RWPE1 (cell line): ENCODE data around the gene BMP6.

Source experiments
- CTCF ChIA-PET: fragments of 350-600 bp; sonication (Branson Sonifier 250); formaldehyde crosslinking; extraction: SDS; loops from one replicate; lab custom pipeline; 2021; lab: Yijun Ruan, JAX
- POLR2A ChIA-PET: fragments of 400-600 bp; formaldehyde crosslinking; extraction: SDS; loops from one replicate; lab custom pipeline; 2020; ENCODE audit warnings: antibody characterized with exemption; ENCODE audit not compliant: low non-redundant PET; lab: Yijun Ruan, JAX
- DNase-seq: peaks from one replicate; pipeline ENCODE4 v3.0.0; 2012; ENCODE audit warnings: low spot score
- H3K27ac ChIP-seq: fragments of 450-650 bp; 2 replicates; pipeline ENCODE4 v1.5.1; 2017
- CTCF ChIP-seq: fragments of 450-650 bp; conservative IDR thresholded peaks from 2 replicates; pipeline ENCODE4 v1.5.1; 2017; ENCODE audit warnings: low read depth, mild to moderate bottlenecking

BMP6 gene

DNA sequence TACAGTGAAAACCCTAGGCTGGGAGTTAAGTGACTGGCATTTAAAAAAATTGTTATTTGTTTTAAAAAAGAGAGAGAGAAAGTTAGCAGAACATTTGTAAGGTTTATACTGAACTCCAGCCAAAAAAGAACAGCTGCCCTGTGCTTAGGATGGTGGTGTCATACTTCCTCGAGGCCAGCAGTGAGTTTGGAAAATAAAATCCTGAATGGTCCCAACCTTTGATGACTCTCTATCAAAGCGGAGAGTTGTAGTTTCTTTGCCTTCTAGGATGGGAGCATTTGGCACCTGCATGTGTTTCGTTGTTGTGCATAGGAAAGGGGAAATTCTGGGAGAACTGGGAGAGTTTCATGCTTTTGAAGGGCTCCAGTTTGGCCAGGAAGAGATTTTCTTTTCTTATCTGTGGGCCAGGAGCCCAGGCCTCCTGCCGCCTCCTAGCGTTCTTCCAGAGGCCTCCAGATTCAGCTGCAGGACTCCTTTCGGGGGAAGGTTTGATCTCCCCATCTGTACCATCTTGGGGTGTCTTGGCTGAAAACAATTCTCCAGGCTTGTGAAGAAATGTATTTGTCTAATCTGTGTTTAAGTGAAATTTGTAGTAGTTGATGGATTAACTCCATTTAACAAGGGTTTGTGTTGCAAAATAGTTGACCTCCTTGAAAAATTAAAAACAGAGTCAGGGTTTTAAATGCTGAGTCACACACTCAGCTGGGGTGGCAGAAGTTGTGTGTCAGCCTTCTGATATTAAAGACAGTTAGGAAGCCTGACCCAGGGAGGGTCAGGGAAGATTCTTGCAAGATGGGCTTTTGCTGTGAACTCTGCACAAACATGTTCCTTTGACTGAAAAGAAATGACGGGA lies 121.3 kb downstream of the BMP6 start:
- H3K27ac ChIP-seq, result no peak overlapping the region
- CTCF ChIA-PET, result interaction anchor here (0.6 kb wide), 1 partner anchor 269 kb away, joined by 3 read pairs; no protein-coding TSS in a partner anchor
- no peak for TF ChIP-seq CTCF
- POLR2A ChIA-PET, result no interaction called here
- no peak for DNase-seq

- no peak for TF ChIP-seq CTCF
- CTCF ChIA-PET, result no interaction called here
- DNase-seq, result no peak
- POLR2A ChIA-PET, result no interaction called here
- no peak overlapping the region for H3K27ac ChIP-seq
These were observed 122.3 kb downstream of the BMP6 start for GRCh38 chr6:7848229-7848628.

GRCh38 chr6:7851780-7852179 lies 125.9 kb downstream of the BMP6 start:
- no peak overlapping the region for H3K27ac ChIP-seq
- no peak for DNase-seq
- TF ChIP-seq CTCF, result no peak
- ChIA-PET CTCF (no interaction called here), POLR2A (no interaction called here)

DNA sequence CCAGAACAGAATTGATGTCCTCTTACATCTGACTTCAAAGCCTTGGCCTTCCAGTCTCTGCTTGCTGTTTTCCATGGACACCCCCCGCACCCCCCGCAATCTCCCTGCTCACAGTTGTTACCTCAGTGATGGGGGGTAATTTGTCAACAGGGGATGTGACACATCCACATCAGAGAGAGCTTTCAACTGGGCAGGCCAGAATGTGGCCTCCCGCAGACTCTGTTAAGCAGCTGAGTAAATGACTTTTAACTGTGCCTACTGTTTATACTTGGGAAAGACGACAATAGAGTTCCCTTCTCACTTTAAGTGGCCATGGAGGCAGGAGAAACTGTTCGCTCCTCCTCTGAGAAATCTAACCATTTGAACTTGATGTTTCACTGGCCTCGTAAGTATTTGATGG lies 133.7 kb downstream of the BMP6 start:
- CTCF ChIA-PET, result interaction anchor here (1.0 kb wide), 1 partner anchor 20 kb away, joined by 3 read pairs; no protein-coding TSS in a partner anchor
- POLR2A ChIA-PET, result no interaction called here
- no peak for DNase-seq
- H3K27ac ChIP-seq, result no peak overlapping the region
- no peak for TF ChIP-seq CTCF

DNA sequence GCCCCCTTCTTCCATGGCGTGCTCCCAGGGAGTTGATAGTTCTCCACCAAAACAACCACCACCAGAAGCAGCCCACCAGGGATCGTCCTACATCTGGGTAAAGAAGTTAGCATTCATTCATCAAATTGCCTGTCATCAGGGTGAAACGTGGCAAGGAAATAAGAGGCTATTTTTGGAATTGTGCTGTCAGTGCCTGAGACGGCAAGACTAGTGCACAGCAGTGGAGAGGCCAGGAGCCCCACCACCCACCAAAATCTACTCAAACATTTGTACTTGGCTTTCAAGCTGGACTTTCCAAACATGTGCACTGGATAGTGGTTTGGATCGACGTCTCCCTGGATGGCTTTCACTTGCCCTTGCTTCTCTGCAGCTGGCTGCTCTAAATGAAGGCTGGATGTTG lies 139.9 kb downstream of the BMP6 start:
- ChIA-PET POLR2A (no interaction called here), CTCF (interaction anchor here (0.6 kb wide), 2 partner anchors 29 to 106 kb away, joined by 3 to 8 read pairs; no protein-coding TSS in a partner anchor)
- TF ChIP-seq CTCF, result no peak
- no peak for DNase-seq
- H3K27ac ChIP-seq, result no peak overlapping the region

GRCh38 chr6:7866526-7866925 lies 140.6 kb downstream of the BMP6 start:
- no peak overlapping the region for H3K27ac ChIP-seq
- CTCF ChIA-PET, result interaction anchor here (0.6 kb wide), 1 partner anchor 106 kb away, joined by 8 read pairs; no protein-coding TSS in a partner anchor
- no peak for TF ChIP-seq CTCF
- DNase-seq, result no peak
- POLR2A ChIA-PET, result no interaction called here
